Adipocyte (in vitro differentiated cells): ENCODE data around the gene F3.
A peak's percentile ranks its signal among the peaks of the same experiment; 100 is the strongest.
"Not testable (repeated sequence)": the region's sequence is repeated elsewhere in the genome, so short reads cannot be mapped to it uniquely, and the experiment has no call there.

Experiments used
- DNase-seq: peaks from one replicate; pipeline ENCODE4 v3.0.0-alpha.2; 2015; ENCODE audit warnings: low read depth
- H3K27me3 ChIP-seq: replicated peaks from 2 replicates; pipeline ENCODE4 v1.7.0; 2013; ENCODE audit warnings: mild to moderate bottlenecking, low read length, moderate library complexity; ENCODE audit not compliant: control insufficient read depth, insufficient read depth
- H3K36me3 ChIP-seq: 2 replicates; pipeline ENCODE4 v1.7.0; 2013; ENCODE audit warnings: low read length, mild to moderate bottlenecking, moderate library complexity; ENCODE audit not compliant: control insufficient read depth, insufficient read depth, severe bottlenecking
- H3K4me1 ChIP-seq: 2 replicates; pipeline ENCODE4 v1.7.0; 2013; ENCODE audit warnings: mild to moderate bottlenecking, low read length, moderate library complexity; ENCODE audit not compliant: control insufficient read depth, insufficient read depth
- H3K4me3 ChIP-seq: 2 replicates; pipeline ENCODE4 v1.7.0; 2013; ENCODE audit warnings: mild to moderate bottlenecking, low read length, moderate library complexity
- H3K9ac ChIP-seq: 2 replicates; pipeline ENCODE4 v1.7.0; 2013; ENCODE audit warnings: mild to moderate bottlenecking, low read length, moderate library complexity
- H3K9me3 ChIP-seq: 2 replicates; pipeline ENCODE4 v1.7.0; 2013; ENCODE audit warnings: mild to moderate bottlenecking, low read length, moderate library complexity; ENCODE audit not compliant: control insufficient read depth

F3 gene

GRCh38 chr1:94567975-94568607 lies 26.5 kb upstream of the F3 start:
- H3K9ac ChIP-seq, H3K36me3 ChIP-seq, H3K27me3 ChIP-seq, DNase-seq, H3K4me3 ChIP-seq, H3K4me1 ChIP-seq: not testable (repeated sequence)
- peaks cover 14% of the 10 kb centered on the region for H3K9me3 ChIP-seq

GRCh38 chr1:94566436-94566835 lies 24.9 kb upstream of the F3 start:
- H3K9me3 ChIP-seq, DNase-seq, H3K27me3 ChIP-seq, H3K4me3 ChIP-seq, H3K4me1 ChIP-seq, H3K9ac ChIP-seq, H3K36me3 ChIP-seq: not testable (repeated sequence)

- H3K4me3 ChIP-seq: no peak overlapping the region
- H3K9ac ChIP-seq: no peak overlapping the region
Measured at GRCh38 chr1:94565901-94566300, 24.3 kb upstream of the F3 start.

GRCh38 chr1:94562519-94563260 lies 21.1 kb upstream of the F3 start:
- DNase-seq: no peak
- Histone ChIP-seq H3K36me3 (no peaks in the 10 kb centered on the region), H3K9me3 (no peaks in the 10 kb centered on the region), H3K9ac (no peak overlapping the region), H3K27me3 (no peaks in the 10 kb centered on the region), H3K4me1 (peaks cover 5% of the 10 kb centered on the region), H3K4me3 (no peak overlapping the region)

More at GRCh38 chr1:94565901-94566300, 24.3 kb upstream of the F3 start:
- no peaks in the 10 kb centered on the region for H3K27me3 ChIP-seq
- DNase-seq: no peak
- peaks cover 8% of the 10 kb centered on the region for H3K9me3 ChIP-seq
- no peaks in the 10 kb centered on the region for H3K36me3 ChIP-seq
- H3K4me1 ChIP-seq: no peaks in the 10 kb centered on the region

GRCh38 chr1:94560333-94560732 lies 18.8 kb upstream of the F3 start:
- Histone ChIP-seq H3K4me1 (peaks cover 5% of the 10 kb centered on the region), H3K36me3 (no peaks in the 10 kb centered on the region), H3K9me3 (no peaks in the 10 kb centered on the region), H3K9ac (no peak overlapping the region), H3K4me3 (no peak overlapping the region), H3K27me3 (no peaks in the 10 kb centered on the region)
- DNase-seq: peak; percentile 68

GRCh38 chr1:94559921-94560320 lies 18.4 kb upstream of the F3 start:
- H3K4me3 ChIP-seq: no peak overlapping the region
- DNase-seq: peak; percentile 18
- H3K27me3 ChIP-seq: no peaks in the 10 kb centered on the region
- no peak overlapping the region for H3K9ac ChIP-seq
- H3K9me3 ChIP-seq: no peaks in the 10 kb centered on the region
- H3K36me3 ChIP-seq: no peaks in the 10 kb centered on the region
- H3K4me1 ChIP-seq: peaks cover 5% of the 10 kb centered on the region

GRCh38 chr1:94555091-94555490 lies 13.5 kb upstream of the F3 start:
- DNase-seq: no peak
- no peaks in the 10 kb centered on the region for H3K36me3 ChIP-seq
- no peaks in the 10 kb centered on the region for H3K27me3 ChIP-seq
- H3K9ac ChIP-seq: no peak overlapping the region
- no peaks in the 10 kb centered on the region for H3K9me3 ChIP-seq
- H3K4me1 ChIP-seq: peaks cover 19% of the 10 kb centered on the region
- H3K4me3 ChIP-seq: no peak overlapping the region

GRCh38 chr1:94554580-94554979 lies 13.0 kb upstream of the F3 start:
- Histone ChIP-seq H3K27me3 (no peaks in the 10 kb centered on the region), H3K4me1 (peaks cover 16% of the 10 kb centered on the region), H3K9ac (no peak overlapping the region), H3K4me3 (no peak overlapping the region), H3K36me3 (no peaks in the 10 kb centered on the region), H3K9me3 (no peaks in the 10 kb centered on the region)
- no peak for DNase-seq

GRCh38 chr1:94553931-94554330 lies 12.4 kb upstream of the F3 start:
- DNase-seq: peak; percentile 1
- no peak overlapping the region for H3K4me3 ChIP-seq
- peaks cover 16% of the 10 kb centered on the region for H3K4me1 ChIP-seq
- H3K9me3 ChIP-seq: no peaks in the 10 kb centered on the region
- no peaks in the 10 kb centered on the region for H3K27me3 ChIP-seq
- H3K9ac ChIP-seq: peak overlapping the region; percentile 2
- H3K36me3 ChIP-seq: no peaks in the 10 kb centered on the region

GRCh38 chr1:94553323-94553730 lies 11.8 kb upstream of the F3 start:
- Histone ChIP-seq H3K9me3 (no peaks in the 10 kb centered on the region), H3K4me3 (no peak overlapping the region), H3K36me3 (no peaks in the 10 kb centered on the region), H3K27me3 (no peaks in the 10 kb centered on the region), H3K4me1 (peaks cover 16% of the 10 kb centered on the region), H3K9ac (no peak overlapping the region)
- DNase-seq: peak; percentile 34

- Histone ChIP-seq H3K9me3 (no peaks in the 10 kb centered on the region), H3K9ac (no peak overlapping the region), H3K36me3 (no peaks in the 10 kb centered on the region), H3K4me1 (peaks cover 16% of the 10 kb centered on the region), H3K27me3 (no peaks in the 10 kb centered on the region), H3K4me3 (no peak overlapping the region)
- DNase-seq: no peak
Measured at GRCh38 chr1:94552071-94552586, 10.6 kb upstream of the F3 start.
